Glomerular visceral epithelial cell (primary cell): ENCODE measurements around the gene OR8A1.
A peak's percentile ranks its signal among the peaks of the same experiment; 100 is the strongest.

Source experiments
- DNase-seq: peaks from one replicate; pipeline ENCODE4 v3.0.0-alpha.2; 2016; ENCODE audit errors: extremely low spot score

OR8A1 gene

GRCh38 chr11:124569697-124570096 lies at the start of gene OR8A1:
OR8A1 (plus strand) TSS chr11:124569997; CDS start chr11:124570120, 123 bp downstream.
- no peak for DNase-seq

- DNase-seq = no peak
Observed at GRCh38 chr11:124520550-124520854, 49.3 kb upstream of the OR8A1 start.

- no peak for DNase-seq
Observed at GRCh38 chr11:124533626-124534025, 36.2 kb upstream of the OR8A1 start.

GRCh38 chr11:124534051-124534450 lies 35.7 kb upstream of the OR8A1 start:
- no peak for DNase-seq

GRCh38 chr11:124535552-124536232 lies 34.1 kb upstream of the OR8A1 start:
- DNase-seq = no peak

- no peak for DNase-seq
Observed at GRCh38 chr11:124536520-124536919, 33.3 kb upstream of the OR8A1 start.

- DNase-seq = peak; percentile 11
Observed at GRCh38 chr11:124538019-124538418, 31.8 kb upstream of the OR8A1 start.

GRCh38 chr11:124541204-124541603 lies 28.6 kb upstream of the OR8A1 start:
- no peak for DNase-seq

GRCh38 chr11:124543145-124543544 lies 26.7 kb upstream of the OR8A1 start:
- DNase-seq = no peak

- no peak for DNase-seq
Observed at GRCh38 chr11:124543554-124543953, 26.2 kb upstream of the OR8A1 start, which contains the start of gene OR8B12. OR8B12 (minus strand) TSS chr11:124543654; CDS start chr11:124543654, 0 bp downstream.

GRCh38 chr11:124551189-124551588 lies 18.6 kb upstream of the OR8A1 start:
- DNase-seq = no peak

GRCh38 chr11:124551987-124552386 lies 17.8 kb upstream of the OR8A1 start:
- no peak for DNase-seq

- DNase-seq = no peak
Observed at GRCh38 chr11:124556828-124557227, 13.0 kb upstream of the OR8A1 start.

GRCh38 chr11:124570160-124570559 lies 363 bp downstream of the OR8A1 start:
- no peak for DNase-seq

GRCh38 chr11:124577716-124578427 lies 8.1 kb downstream of the OR8A1 start:
- DNase-seq = no peak

GRCh38 chr11:124578761-124579160 lies 9.0 kb downstream of the OR8A1 start:
- DNase-seq = no peak

- DNase-seq = no peak
Observed at GRCh38 chr11:124581817-124582216, 12.0 kb downstream of the OR8A1 start.

- no peak for DNase-seq
Observed at GRCh38 chr11:124582565-124582964, 12.8 kb downstream of the OR8A1 start.

- DNase-seq = no peak
Observed at GRCh38 chr11:124583781-124584180, 14.0 kb downstream of the OR8A1 start.

GRCh38 chr11:124584681-124585372 lies 15.0 kb downstream of the OR8A1 start:
- no peak for DNase-seq

- DNase-seq = peak; percentile 49
Observed at GRCh38 chr11:124586238-124586860, 16.6 kb downstream of the OR8A1 start.

- no peak for DNase-seq
Observed at GRCh38 chr11:124591430-124591829, 21.6 kb downstream of the OR8A1 start.
